ENCODE results near the gene ETNK2. TPM values are rescaled to one million over a fixed set of nuclear protein-coding genes. Genes with fewer than 3 reads are reported as not detected.

The ETNK2 gene
- total and polyA plus RNA-seq, 2 experiments from 2014 or later: 7.6 to 26.2 TPM

- no peaks in the 10 kb centered on the region for H3K36me3 ChIP-seq (ENCODE audit: insufficient read depth)
- Mint-ChIP-seq H3K27ac (no peak overlapping the region), H3K9me3 (no peaks in the 10 kb centered on the region), H3K27me3 (ENCODE audit: insufficient read depth, low read depth, poor library complexity) (peaks cover 26% of the 10 kb centered on the region), H3K4me3 (no peak overlapping the region), H3K36me3 (ENCODE audit: low read depth) (peaks cover 6% of the 10 kb centered on the region; the same call in 1 of the 3 replicates), H3K4me1 (peaks cover 78% of the 10 kb centered on the region)
- no peak overlapping the region for H2AFZ ChIP-seq
- TF ChIP-seq STAT1 (IDR thresholded peaks at IDR 0.05; ENCODE audit: unreplicated experiment): no peak
- TF ChIP-seq EZH2phosphoT487 (IDR thresholded peaks at IDR 0.05; ENCODE audit: unreplicated experiment): no peak
- no peak for TF ChIP-seq CTCF (conservative IDR thresholded peaks at IDR 0.05; ENCODE audit: low read depth in 2 of 2)
- no peak for TF ChIP-seq REST (IDR thresholded peaks at IDR 0.05; ENCODE audit: unreplicated experiment)
- H3F3A ChIP-seq (replicated peaks; ENCODE audit: low read depth): 0 out of 2 replicates have a peak, but pooled peaks cover 5% of the 10 kb centered on the region
- no peak overlapping the region for H3K4me3 ChIP-seq
- H3K4me1 ChIP-seq (ENCODE audit: insufficient read depth): peaks cover 84% of the 10 kb centered on the region
- H3K27me3 ChIP-seq (ENCODE audit: insufficient read depth): no peaks in the 10 kb centered on the region
- no peaks in the 10 kb centered on the region for H3K9me2 ChIP-seq (ENCODE audit: insufficient read depth)
- no peak overlapping the region; the same call in 1 of the 2 replicates for H3K27ac ChIP-seq (ENCODE audit: low read depth)
- DNase-seq (ENCODE audit: low spot score) (no peak), ATAC-seq (no peak)
- H4K20me1 ChIP-seq (replicated peaks; ENCODE audit: insufficient read depth): peaks cover 27% of the 10 kb centered on the region
- H3K79me2 ChIP-seq (replicated peaks; ENCODE audit: insufficient read depth): peaks cover 93% of the 10 kb centered on the region
- no peak overlapping the region for H3K4me2 ChIP-seq
Measured at GRCh38 chr1:204106825-204107224, 45.0 kb downstream of the ETNK2 start.

- peaks cover 43% of the 10 kb centered on the region for H4K20me1 ChIP-seq (replicated peaks; ENCODE audit: insufficient read depth)
- Mint-ChIP-seq H3K36me3 (ENCODE audit: low read depth) (peaks cover 6% of the 10 kb centered on the region; the same call in 1 of the 3 replicates), H3K27me3 (ENCODE audit: insufficient read depth, low read depth, poor library complexity) (peaks cover 28% of the 10 kb centered on the region), H3K9me3 (no peaks in the 10 kb centered on the region), H3K4me1 (peaks cover 81% of the 10 kb centered on the region), H3K27ac (peak overlapping the region; percentile 79), H3K4me3 (no peak overlapping the region; the same call in 2 of the 3 replicates)
- ATAC-seq (no peak), DNase-seq (ENCODE audit: low spot score) (no peak)
- 0 out of 2 replicates have a peak overlapping the region, but pooled peaks have one; percentile 19 for H3K4me2 ChIP-seq
- H3K9me2 ChIP-seq (ENCODE audit: insufficient read depth): no peaks in the 10 kb centered on the region
- no peaks in the 10 kb centered on the region for H3K36me3 ChIP-seq (ENCODE audit: insufficient read depth)
- H3K4me1 ChIP-seq (ENCODE audit: insufficient read depth): peaks cover 82% of the 10 kb centered on the region
- no peaks in the 10 kb centered on the region for H3K27me3 ChIP-seq (ENCODE audit: insufficient read depth)
- H3K4me3 ChIP-seq: no peak overlapping the region
- H3K27ac ChIP-seq (ENCODE audit: low read depth): no peak overlapping the region
- H2AFZ ChIP-seq: no peak overlapping the region
- 0 out of 2 replicates have a peak, but pooled peaks cover 5% of the 10 kb centered on the region for H3F3A ChIP-seq (replicated peaks; ENCODE audit: low read depth)
- peaks cover 93% of the 10 kb centered on the region for H3K79me2 ChIP-seq (replicated peaks; ENCODE audit: insufficient read depth)
- TF ChIP-seq ZNF462 (CRISPR knock-in tag; IDR thresholded peaks at IDR 0.05) (no peak), CTCF (conservative IDR thresholded peaks at IDR 0.05; ENCODE audit: low read depth in 2 of 2) (no peak), POLR2AphosphoS5 (IDR thresholded peaks at IDR 0.05; ENCODE audit: low read depth) (no peak), CREB1 (CRISPR knock-in tag; IDR thresholded peaks at IDR 0.05; ENCODE audit: low read depth) (no peak)
Measured at GRCh38 chr1:204105131-204105515, 46.7 kb downstream of the ETNK2 start.
